ENCODE data around the gene EIF3CL.
"Not testable (repeated sequence)": the region's sequence is repeated elsewhere in the genome, so short reads cannot be mapped to it uniquely, and the experiment has no call there.

The EIF3CL gene

GRCh38 chr16:28403220-28404072 is at the start of gene EIF3CL:
EIF3CL (minus strand) TSS chr16:28403841; CDS start chr16:28403618, 223 bp downstream.
- not testable (repeated sequence) for DNase-seq

GRCh38 chr16:28447081-28447480 is 43.4 kb upstream of the EIF3CL start:
- not testable (repeated sequence) for DNase-seq

DNA sequence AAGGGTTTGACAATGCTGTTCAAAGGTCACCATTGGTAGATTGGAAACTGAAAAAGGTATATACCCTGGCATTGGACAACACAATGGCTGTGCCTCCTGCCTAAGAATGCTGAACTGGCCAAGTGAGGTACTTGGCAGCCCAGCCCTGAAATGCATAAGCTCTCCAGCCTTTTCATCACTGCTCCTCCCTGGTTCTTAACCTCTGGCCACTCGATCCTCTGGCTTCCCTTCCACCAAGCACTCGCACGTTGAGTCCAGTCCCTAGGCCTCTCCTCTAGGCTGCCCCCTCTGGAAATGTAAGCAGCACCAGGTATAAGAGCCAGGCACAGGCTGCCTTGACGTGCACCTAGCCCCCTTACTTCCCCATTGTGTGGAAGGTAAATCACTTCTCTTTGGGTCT is 42.7 kb upstream of the EIF3CL start:
- DNase-seq = not testable (repeated sequence)

DNA sequence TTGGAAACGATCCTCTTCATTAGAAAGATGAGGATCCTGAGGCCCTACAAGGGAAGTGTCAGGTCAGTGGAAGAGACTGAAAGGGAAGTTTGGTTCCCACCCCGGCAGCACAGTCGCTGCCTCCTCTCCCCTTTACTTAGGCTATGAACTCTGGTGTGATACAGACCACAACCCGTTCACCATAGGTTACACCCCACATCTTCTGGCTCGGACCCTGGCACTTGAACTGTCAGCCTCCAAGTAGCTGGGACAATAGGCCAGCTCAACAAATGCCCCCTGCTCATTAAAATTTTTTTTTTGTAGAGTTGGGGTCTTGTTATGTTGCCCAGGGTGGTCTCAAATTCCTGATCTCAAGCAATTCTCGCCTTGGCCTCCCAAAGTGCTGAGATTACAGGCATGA is 40.3 kb upstream of the EIF3CL start:
- not testable (repeated sequence) for DNase-seq

- not testable (repeated sequence) for DNase-seq
Measured at GRCh38 chr16:28438899-28439298, 35.3 kb upstream of the EIF3CL start.

- not testable (repeated sequence) for DNase-seq
Measured at GRCh38 chr16:28435340-28435739, 31.7 kb upstream of the EIF3CL start.

DNA sequence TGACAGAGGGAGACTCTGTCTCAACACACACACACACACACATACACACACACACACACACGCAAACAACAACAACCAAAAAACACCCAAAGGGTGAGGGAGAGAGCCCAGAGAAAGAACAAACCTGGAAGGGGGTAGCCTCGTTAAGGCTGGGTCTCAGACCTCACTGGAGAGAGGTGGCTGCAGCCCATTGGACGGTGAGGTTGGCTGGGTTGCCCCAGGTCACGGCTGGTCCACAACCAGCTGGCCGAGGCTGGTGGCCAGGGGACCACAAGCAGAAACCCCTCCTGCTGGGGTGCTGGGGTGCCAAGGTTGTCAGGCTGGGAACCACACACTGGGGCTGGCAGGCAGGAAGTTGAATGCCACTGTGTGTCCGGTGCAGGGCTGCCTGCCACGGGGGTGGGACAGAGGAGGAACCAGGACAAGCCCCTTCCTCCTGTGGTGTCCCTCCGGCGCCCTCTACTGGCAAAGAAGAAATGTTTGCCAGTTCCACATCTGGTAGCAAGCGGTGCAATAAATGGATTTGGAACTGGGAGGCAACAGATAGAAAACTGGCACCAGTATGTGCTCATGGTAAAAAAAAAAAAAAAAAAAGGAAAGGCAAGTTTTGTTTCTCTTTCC is 22.5 kb upstream of the EIF3CL start:
- not testable (repeated sequence) for DNase-seq

DNA sequence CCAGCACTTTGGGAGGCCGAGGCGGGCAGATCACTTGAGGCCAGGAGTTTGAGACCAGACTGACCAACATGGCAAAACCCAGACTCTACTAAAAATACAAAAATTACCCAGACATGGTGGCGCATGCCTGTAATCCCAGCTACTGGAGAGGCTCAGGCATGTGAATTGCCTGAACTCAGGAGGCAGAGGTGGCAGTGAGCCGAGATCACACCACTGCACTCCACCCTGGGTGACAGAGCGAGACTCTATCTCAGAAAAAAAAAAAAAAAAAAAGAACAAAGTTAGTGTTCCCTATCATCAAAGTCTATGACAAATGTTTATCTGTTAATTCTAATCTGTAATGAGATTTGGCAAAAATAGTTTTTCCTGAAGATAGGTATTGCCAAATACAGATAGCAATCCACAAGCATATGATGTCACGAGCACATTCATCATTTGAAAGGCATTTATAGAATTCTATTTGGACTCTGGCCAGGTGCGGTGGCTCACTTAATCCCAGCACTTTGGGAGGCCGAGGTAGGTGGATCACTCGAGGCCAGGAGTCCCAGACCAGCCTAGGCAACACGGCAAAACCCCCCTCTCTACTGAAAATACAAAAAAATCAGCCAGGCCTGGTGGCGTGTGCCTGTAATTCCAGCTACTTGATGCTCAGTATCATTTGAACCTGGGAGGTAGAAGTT is 17.6 kb upstream of the EIF3CL start:
- DNase-seq = not testable (repeated sequence)

DNA sequence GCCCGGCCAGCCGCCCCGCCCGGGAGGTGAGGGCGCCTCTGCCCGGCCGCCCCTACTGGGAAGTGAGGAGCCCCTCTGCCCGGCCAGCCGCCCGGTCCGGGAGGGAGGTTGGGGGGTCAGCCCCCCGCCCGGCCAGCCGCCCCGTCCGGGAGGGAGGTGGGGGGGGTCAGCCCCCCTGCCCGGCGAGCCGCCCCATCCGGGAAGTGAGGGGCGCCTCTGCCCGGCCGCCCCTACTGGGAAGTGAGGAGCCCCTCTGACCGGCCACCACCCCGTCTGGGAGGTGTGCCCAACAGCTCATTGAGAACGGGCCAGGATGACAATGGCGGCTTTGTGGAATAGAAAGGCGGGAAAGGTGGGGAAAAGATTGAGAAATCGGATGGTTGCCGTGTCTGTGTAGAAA is 13.4 kb upstream of the EIF3CL start:
- not testable (repeated sequence) for DNase-seq

DNA sequence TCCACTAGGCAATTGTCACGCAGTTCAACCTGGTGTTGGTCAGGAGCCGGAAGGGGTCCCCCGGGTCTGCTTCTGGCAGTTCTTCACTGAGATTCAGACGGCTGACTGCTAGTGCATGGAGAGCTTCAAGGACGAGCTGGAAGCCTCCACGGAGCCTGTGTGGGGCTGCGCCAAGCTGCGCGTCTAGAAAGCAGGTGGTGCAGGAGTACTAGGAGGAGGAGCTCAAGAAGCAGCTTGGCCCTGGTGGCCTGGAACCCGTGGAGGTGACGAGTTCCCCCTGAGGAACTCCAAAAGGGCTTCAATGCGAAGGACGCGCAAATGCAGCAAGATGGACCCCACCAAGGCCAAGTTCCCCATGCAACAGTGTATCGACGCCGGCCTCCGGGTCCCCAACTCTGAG is 10.9 kb upstream of the EIF3CL start:
- not testable (repeated sequence) for DNase-seq

GRCh38 chr16:28413585-28413984 is 9.9 kb upstream of the EIF3CL start:
- DNase-seq = not testable (repeated sequence)

DNA sequence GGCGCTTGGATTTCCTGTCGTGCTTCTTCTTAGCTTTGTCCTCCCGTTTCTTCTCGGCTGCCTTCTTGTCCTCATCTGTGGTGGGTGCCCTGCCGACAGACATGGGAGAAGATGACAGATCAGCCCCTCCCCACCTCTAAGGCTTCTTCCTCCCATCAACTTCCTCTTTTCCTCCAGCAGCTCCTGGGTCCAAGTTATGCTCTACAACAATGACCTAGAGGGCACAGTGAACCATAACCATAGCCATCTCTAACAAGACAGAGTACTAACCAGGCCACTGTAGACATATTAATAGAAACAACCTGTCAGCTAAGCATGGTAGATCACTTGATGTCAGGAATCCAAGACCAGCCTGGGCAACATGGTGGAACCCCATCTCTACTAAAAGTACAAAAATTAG is 11.6 kb downstream of the EIF3CL start:
- not testable (repeated sequence) for DNase-seq

DNA sequence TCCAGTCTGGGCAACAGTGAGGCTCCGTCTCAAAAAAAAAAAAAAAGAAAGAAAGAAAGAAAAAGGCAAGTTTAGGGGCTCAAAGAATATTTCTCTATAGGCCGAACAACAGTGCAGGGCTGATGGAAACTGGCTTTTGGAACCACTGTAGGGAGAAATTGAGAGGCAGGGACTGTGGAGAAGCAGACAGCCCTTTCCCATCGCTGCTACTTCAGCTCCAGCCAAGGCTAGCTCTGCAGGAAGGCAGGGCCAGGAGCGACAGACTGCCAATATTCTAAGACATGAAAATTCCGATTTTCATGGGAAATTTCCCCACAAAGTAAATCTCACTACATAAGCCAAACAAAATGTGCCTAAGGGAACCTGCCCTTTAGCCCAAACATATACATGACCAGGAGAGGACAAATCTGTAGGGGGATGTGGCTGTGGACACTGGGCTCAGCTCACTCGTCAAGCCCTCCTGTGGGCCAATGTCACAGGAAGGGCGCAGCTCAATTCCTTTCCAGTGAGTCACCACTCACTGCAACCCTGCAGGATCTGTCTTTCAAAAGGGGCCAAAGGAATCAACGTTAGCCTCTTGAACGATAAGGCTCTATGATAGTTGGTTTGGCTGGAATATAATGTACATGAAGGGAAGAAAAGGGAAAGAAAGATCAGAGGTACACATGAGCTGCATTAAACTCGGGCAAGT is 21.3 kb downstream of the EIF3CL start:
- DNase-seq = not testable (repeated sequence)

DNA sequence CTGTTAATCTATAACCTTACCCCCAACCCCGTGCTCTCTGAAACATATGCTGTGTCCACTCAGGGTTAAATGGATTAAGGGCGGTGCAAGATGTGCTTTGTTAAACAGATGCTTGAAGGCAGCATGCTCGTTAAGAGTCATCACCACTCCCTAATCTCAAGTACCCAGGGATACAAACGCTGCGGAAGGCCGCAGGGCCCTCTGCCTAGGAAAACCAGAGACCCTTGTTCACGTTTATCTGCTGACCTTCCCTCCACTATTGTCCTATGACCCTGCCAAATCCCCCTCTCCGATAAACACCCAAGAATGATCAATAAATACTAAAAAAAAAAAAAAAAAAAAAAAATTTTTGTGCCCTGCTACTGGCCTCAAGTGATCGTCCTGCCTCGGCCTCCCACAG is 25.8 kb downstream of the EIF3CL start:
- not testable (repeated sequence) for DNase-seq

GRCh38 chr16:28377108-28377625 is 26.5 kb downstream of the EIF3CL start:
- DNase-seq = not testable (repeated sequence)

- not testable (repeated sequence) for DNase-seq
Measured at GRCh38 chr16:28375115-28375514, 28.5 kb downstream of the EIF3CL start.

DNA sequence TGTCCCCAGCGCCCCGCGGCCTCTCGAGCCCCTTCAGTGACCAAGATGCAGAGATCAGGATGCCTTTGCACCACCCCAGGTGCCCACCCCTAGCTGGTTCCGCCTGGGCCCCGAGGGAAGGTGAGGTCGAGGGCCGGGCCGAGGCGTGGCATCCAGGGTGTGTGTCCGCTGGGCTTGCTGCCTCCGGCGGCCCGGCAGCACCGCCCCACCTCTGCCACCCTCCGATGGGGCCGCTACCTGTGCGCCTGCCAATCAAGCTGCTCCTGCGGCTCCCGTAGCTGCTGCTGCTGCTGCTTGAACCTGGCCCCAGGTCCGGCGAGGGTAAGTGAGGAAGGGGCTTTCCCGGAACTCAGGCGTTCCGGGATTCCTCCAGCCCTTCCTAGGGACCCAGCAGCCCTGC is 29.4 kb downstream of the EIF3CL start:
- not testable (repeated sequence) for DNase-seq

- DNase-seq = not testable (repeated sequence)
Measured at GRCh38 chr16:28367926-28368325, 35.7 kb downstream of the EIF3CL start.

GRCh38 chr16:28364268-28365173 is 39.1 kb downstream of the EIF3CL start:
- not testable (repeated sequence) for DNase-seq

DNA sequence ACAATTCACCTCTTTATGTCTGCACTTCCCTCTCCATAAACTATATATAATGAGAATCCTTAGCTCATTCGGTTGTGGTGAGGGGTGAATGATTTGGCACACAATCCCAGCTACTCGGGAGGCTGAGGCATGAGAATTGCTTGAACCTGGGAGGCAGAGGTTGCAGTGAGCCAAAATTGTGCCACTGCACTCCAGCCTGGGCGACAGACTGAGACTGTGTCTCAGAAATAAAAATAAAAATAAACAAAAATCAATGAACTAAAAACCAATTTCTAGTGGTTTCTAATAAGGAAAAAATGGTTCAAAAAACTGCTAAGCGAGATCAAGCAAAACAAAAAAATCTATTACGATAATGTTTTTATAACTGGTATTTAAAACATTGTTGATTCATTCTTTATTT is 40.2 kb downstream of the EIF3CL start, which contains the start of gene NPIPB6:
Gene NPIPB6 (minus strand): TSS at position 101 of the 400 bp plus-strand sequence. CDS start 686 bp downstream, outside the sequence.
- DNase-seq = not testable (repeated sequence)

- not testable (repeated sequence) for DNase-seq
Measured at GRCh38 chr16:28362600-28362999, 41.0 kb downstream of the EIF3CL start.
